Posterior vena cava (tissue), 2 donors: ENCODE measurements around the gene COQ8B. TPM values are rescaled to one million over a fixed set of nuclear protein-coding genes. Genes with fewer than 3 reads are reported as not detected.
"Not testable (repeated sequence)": the region's sequence is repeated elsewhere in the genome, so short reads cannot be mapped to it uniquely, and the experiment has no call there.

Experiments used
- DNase-seq: peaks from one replicate; pipeline ENCODE4 v3.0.0-alpha.2; 2020; ENCODE audit warnings: low spot score
- intact Hi-C, 2 donors: fragments of 100-400 bp; cut with DNase I; formaldehyde crosslinking; loops; one replicate each; pipeline versions ENCODE4 v1.14.1 to v1.14.2; 2022 to 2023
- long read RNA-seq, 2 donors: library from polyadenylated mRNA; unstranded; transcript quantifications; one replicate each; pipeline ENCODE4 v2.0.0, GENCODE V29; 2020 to 2021
- total RNA-seq, 2 donors: library from RNA; stranded (reverse); fragmentation: NEBNext Ultra II Directional; extraction: Animal tissue kit (Norgen Biotek cat#: 25700); gene quantifications; one replicate each; pipeline ENCODE4 v1.2.1, GENCODE V29; 2021
- donor health status: DM: yes; HTN: yes; CAD: no.
- donor health status: DM: yes; HTN: yes; CAD: no.

COQ8B gene
- 10 to 100 TPM; 21.5 to 29.9 TPM for total RNA-seq
- long read RNA-seq, donor 1, partial matches to known transcripts = 1 of 7 reads
- long read RNA-seq, donor 1, other reads (novel, unspliced or antisense) = 4 of 7 reads
- long read RNA-seq, donor 2, partial matches to known transcripts = 3 of 31 reads
- long read RNA-seq, donor 2, other reads (novel, unspliced or antisense) = 28 of 31 reads

DNA sequence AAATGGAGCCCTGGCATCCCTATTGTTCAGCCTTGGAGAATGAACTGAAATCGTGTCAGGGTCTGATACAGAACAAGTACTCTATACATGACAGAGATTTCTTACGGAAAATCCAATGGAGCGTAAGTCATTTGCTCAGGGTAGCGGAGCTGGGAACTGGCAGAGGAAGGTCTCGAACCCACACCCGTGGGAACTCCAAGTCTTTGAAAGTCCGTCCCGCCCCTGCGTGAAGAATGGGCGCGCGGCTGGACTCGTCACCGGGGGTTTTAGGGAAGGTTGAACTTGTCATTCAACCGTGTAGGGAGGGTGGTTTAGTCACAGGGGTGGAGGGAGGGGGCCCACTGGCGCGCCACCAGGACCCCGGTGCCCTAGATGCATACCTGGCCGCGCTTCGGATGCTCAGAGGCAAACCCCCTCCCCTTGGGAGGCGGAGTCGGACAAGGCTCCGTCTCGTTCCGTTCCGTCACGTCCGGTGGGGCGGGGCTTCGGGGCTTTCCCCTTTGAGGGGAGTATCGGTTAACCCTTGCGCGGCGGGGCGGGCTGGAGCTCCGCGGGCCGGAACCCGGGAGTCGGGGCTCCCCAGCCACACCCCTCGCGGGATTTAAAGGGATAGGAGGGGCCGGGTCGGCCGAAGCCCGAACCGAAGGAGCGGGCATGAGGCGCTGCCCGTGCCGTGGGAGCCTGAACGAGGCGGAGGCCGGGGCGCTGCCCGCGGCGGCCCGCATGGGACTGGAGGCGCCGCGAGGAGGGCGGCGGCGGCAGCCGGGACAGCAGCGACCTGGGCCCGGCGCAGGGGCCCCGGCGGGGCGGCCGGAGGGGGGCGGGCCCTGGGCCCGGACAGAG is at the start of gene COQ8B, which contains the start of gene ITPKC:
Gene COQ8B, minus strand, starts transcription at position 405 of the 843 bp plus-strand sequence. CDS start 2,254 bp downstream, outside the sequence.
Gene ITPKC, plus strand, starts transcription at position 631 of the 843 bp plus-strand sequence. Its CDS starts 24 bp downstream, at position 655.
- peak; percentile 100 for DNase-seq
- intact Hi-C loops = loop anchor here in 1 of 2 donors (2.0 to 5.0 kb wide), 2 partner anchors 26 to 36 kb away; partner anchors contain the start of genes ACTMAP, NUMBL and SNRPA

DNA sequence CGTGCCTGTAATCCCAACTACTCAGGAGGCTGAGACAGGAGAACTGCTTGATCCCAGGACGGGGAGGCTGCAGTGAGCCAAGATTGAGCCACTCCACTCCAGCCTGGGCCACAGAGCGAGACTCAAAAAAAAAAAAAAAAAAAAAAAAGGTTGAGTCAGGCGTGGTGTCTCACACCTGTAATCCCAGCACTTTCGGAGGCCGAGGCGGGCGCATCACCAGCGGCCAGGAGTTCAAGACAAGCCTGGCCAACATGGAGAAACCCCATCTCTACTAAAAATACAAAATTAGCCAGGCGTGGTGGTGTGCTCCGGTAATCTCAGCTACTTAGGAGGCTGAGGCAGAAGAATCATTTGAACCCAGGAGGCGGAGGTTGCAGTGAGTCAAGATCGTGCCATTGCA is 49.7 kb upstream of the COQ8B start:
- DNase-seq = not testable (repeated sequence)
- intact Hi-C loops = loop anchor here in 1 of 2 donors (5.0 kb wide), 1 partner anchor 206 kb away; no protein-coding TSS in a partner anchor

DNA sequence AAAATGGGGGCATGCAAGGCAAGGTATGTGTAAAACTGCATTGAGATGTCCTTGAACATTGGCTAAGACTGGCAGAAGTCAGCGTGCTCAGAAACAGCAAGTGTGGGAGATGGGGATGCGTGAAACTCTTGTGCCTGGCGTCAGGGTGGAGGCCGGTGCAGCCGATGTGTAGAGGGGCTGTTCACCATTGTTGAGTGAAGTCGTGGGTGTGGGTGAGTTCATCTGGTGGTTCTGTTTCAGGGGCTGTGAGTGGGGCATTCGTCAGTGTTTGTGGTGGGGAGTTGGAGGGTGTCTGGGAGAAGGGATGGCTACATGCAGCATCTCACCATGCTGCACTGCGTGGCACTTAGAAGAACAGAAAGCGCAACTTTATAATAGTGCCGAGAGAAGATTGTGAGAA is 47.3 kb upstream of the COQ8B start:
- intact Hi-C loops = no loop called here

DNA sequence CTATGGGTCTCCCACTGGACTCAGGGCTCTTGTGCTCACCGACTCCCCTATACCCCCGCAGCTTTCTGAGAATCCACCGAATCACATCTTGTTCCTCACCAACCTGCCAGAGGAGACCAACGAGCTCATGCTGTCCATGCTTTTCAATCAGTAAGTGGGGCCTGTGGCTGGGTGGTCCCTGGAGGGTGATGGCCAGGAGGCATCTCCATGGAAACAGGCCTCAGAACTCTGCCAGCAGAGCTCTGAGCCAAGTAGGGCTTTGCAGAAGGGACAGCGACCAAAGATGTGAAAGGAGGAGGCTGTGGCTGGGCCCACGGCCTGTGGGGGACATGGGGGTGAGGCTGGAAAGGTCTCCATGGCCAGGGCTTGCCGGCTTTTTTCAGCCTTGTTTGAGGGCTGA is 46.8 kb upstream of the COQ8B start:
- no peak for DNase-seq
- intact Hi-C loops = no loop called here

More for the DNA sequence above, 47.3 kb upstream of the COQ8B start:
- no peak for DNase-seq

- intact Hi-C loops = no loop called here
- DNase-seq = no peak
These were observed 46.2 kb upstream of the COQ8B start for GRCh38 chr19:40762754-40763470.

GRCh38 chr19:40759352-40759751 is 42.7 kb upstream of the COQ8B start:
- intact Hi-C loops = no loop called here
- DNase-seq = no peak

DNA sequence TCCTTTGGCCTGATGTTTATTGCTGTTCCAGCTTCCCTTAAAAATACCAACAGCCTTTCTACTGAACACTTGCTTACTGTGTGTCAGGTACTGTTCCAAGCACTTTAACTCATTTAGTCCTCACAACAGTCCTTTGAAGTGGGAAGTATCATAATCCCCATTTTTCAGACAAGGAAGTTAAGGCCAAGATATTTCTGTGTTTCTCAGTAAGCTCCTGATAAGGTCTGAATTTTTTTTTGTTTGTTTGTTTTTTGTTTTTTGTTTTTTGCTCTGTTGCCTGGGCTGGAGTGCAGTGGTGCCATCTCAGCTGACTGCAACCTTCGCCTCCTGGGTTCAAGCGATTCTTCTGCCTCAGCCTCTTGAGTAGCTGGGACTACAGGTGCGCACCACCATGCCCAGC is 41.8 kb upstream of the COQ8B start:
- intact Hi-C loops = no loop called here
- DNase-seq = no peak

DNA sequence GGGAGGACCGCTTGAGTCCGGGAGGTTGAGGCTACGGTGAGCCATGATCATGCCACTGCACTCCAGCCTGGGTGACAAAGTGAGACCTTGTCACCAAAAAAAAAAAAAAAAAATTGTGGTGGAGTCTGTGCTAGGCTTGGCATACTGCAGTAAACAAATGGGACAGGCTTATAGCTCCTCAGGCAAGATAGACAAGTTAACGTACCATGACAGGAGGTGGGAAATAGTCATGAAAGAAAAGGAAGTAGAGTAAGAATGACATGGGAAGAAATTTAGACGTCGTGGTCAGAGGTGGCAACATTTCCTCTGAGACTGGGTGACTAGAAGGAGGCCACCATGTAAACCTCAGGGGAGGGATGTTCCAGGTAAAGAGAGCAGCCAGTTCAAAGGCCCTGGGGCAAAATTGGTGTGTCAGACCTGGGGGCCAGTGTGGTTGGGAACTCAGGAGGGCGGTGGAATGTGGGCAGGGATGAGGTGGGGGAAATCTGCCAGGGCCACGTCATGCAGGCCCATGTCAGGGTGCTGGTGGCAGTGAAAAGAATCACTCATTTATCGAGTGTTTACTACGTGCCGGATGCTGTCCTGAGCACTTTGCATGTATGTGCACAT is 39.9 kb upstream of the COQ8B start:
- intact Hi-C loops = loop anchor here in 1 of 2 donors (2.0 kb wide), 1 partner anchor 18 kb away; the partner anchor contains the start of gene MIA
- no peak for DNase-seq

DNA sequence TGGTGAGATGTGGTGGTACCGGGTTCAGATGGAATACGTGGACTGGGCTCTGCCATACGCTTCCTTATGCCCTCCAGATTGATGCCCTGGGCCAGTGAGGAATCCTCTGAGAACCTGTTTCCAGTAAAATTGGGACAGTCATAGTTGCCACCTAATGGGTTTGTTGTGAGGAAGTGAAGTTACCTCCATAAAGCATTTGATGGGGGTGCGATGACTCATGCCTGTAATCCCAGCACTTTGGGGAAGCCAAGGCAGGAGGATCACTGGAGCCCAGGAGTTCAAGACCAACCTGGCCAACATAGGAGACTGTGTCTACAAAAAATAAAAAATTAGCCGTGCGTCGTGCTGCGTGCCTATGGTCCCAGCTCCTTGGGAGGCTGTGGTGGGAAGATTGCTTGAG is 39.1 kb upstream of the COQ8B start:
- intact Hi-C loops = loop anchor here in 1 of 2 donors (2.0 kb wide), 1 partner anchor 19 kb away; the partner anchor contains the start of gene MIA

GRCh38 chr19:40755248-40755624 is 38.5 kb upstream of the COQ8B start:
- intact Hi-C loops = no loop called here

More for the DNA sequence above, 39.1 kb upstream of the COQ8B start:
- no peak for DNase-seq

DNA sequence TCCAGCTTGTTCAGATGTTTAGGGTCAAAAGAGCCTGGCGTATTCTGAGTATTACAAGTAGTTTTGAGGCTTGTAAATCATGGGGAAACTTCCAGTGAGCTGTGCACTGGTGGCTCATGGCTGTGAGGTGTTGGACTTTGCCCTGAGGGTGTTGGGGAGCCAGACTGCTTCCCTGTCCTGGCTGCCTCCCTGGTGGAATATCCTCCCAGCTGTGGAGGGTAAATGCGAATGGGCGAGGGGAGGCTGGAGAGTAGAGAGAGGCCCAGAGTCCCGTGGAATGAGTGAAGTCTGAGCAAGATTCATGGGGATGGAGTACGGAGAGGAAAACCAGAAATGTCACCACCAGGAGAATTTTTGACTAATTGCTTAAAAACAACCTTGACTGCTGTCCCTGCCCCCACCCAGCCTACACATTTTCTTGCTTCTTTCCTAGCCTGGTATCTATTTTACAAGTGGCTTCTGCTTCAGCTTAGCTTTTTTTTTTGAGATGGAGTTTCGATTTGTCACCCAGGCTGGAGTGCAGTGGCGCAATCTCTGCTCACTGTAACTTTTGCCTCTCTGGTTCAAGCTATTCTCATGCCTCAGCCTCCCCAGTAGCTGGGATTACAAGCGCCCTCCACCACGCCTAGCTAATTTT is 38.0 kb upstream of the COQ8B start:
- intact Hi-C loops = loop anchor here in 1 of 2 donors (5.0 kb wide), 1 partner anchor 37 kb away; the partner anchor contains the start of genes COQ8B and ITPKC
- DNase-seq = no peak

More at GRCh38 chr19:40755248-40755624, 38.5 kb upstream of the COQ8B start:
- DNase-seq = no peak

DNA sequence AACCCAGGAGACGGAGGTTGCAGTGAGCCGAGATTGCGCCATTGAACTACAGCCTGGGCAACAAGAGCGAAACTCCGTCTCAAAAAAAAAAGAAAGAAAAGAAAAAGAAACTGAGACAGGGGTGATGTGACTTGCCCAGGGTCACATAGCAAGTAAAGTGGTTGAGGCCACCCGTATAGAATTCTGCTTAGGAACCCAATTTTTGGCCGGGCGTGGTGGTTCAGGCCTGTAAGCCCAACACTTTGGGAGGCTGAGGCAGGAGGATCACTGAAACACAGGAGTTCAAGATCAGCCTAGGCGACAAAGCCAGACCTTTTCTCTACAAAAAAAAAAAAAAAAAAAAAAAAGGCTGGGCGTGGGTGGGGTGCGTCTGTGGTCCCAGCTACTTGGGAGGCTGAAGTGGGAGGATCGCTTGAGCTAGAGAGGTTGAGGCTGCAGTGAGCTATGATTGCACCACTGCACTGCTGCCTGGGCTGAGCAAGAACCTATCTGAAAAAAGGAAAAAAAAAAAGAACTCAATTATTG is 35.6 kb upstream of the COQ8B start:
- DNase-seq = no peak
- intact Hi-C loops = loop anchor here in 1 of 2 donors (5.0 kb wide), 1 partner anchor 35 kb away; the partner anchor contains the start of genes COQ8B and ITPKC

- DNase-seq = peak; percentile 98
- intact Hi-C loops = loop anchor here in 1 of 2 donors (5.0 kb wide), 1 partner anchor 34 kb away; the partner anchor contains the start of genes COQ8B and ITPKC
These were observed 34.3 kb upstream of the COQ8B start, which contains the start of gene SNRPA for GRCh38 chr19:40750874-40751537. Gene SNRPA (plus strand): TSS chr19:40751203. CDS start chr19:40751409, 206 bp downstream.

- peak; percentile 100 for DNase-seq
- intact Hi-C loops = loop anchor here in 1 of 2 donors (5.0 kb wide), 1 partner anchor 33 kb away; the partner anchor contains the start of genes COQ8B and ITPKC
These were observed 33.6 kb upstream of the COQ8B start, which contains the start of gene ACTMAP for GRCh38 chr19:40750058-40750873. Gene ACTMAP (minus strand): TSS chr19:40750477. CDS start chr19:40749803, 674 bp downstream.

DNA sequence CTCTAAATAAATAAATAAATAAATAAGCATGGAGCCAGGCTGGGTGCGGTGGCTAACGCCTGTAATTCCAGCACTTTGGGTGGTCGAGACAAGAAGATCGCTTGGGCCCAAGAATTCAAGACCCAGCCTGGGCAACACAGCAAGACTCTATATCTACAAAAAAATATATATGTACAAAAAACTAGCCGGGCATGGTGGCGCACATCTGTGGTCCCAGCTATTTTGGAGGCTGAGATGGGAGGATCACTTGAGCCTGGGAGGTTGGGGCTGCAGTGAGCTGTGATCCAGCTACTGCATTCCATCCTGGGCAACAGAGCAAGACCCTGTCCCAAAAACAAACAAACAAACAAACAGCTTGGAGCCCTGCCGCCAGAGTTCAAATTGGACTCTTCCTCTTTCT is 30.9 kb upstream of the COQ8B start:
- no peak for DNase-seq
- intact Hi-C loops = no loop called here

DNA sequence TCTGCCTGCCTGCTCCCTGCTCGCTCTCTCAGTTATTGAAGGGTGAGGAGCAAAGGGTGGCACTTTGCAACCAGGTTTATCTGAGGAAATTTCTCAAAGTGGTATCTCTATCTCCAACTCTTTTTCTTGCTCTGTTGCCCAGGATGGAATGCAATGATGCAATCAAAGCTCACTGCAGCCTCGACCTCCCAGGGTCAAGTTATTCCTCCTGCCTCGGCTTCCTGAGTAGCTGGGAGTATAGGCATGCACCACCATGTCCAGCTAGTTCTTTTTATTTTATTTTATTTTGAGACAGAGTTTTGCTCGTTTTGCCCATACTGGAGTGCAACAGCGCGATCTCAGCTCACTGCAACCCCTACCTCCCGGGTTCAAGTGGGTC is 28.7 kb upstream of the COQ8B start:
- intact Hi-C loops = no loop called here
- DNase-seq = no peak
